ENCODE measurements around the gene GRIA3.
"Not testable (repeated sequence)": the region's sequence is repeated elsewhere in the genome, so short reads cannot be mapped to it uniquely, and the experiment has no call there.

Gene GRIA3

DNA sequence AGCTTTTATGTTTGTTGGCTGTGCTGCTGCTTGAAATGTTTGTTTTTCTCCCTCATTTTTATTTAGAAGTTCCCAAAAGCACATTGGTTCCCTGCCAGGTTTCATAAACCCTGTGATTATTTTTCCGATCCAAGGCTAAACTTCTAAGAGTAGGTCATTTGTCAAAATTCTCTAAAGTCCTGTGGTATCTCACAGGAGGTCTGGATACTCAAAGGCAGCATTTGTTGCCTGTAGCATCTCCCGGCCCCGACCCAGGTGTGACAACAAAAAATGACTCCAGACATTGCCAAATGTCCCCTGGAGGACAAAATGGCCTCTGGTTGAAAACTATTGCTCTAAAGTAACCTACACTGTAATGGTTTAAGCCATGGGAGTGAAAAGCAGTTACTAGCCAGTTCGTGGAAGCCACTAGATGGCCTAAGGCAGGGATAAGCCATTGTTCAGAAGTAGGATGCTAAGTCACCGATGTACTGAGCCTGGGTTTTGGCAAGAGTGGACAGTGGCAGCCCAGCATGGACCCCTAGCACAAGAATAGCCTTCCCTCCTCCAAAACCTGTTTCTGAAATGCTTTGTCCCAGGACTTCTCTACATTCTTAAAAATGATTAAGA is 292.6 kb downstream of the GRIA3 start:
- DNase-seq, result no peak

DNA sequence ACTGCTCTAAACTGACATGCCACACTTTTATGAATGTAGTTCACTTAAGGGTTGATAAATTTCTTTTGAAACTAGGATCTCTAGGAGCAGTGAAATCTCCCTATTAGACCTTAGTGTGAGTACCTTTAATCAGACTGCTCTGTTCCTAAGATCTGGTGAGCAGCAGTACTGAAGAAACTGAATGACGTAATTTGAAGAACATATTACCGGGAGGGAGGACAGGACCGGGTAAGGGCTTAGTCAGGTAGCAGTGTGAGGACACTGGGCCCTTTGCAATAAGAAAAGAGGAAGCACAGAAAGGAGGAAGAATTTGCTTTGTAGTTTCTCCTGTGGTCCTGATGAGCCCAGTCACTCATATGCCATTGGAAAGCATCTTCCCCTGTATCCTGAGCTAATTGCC is 293.6 kb downstream of the GRIA3 start:
- no peak for DNase-seq

DNA sequence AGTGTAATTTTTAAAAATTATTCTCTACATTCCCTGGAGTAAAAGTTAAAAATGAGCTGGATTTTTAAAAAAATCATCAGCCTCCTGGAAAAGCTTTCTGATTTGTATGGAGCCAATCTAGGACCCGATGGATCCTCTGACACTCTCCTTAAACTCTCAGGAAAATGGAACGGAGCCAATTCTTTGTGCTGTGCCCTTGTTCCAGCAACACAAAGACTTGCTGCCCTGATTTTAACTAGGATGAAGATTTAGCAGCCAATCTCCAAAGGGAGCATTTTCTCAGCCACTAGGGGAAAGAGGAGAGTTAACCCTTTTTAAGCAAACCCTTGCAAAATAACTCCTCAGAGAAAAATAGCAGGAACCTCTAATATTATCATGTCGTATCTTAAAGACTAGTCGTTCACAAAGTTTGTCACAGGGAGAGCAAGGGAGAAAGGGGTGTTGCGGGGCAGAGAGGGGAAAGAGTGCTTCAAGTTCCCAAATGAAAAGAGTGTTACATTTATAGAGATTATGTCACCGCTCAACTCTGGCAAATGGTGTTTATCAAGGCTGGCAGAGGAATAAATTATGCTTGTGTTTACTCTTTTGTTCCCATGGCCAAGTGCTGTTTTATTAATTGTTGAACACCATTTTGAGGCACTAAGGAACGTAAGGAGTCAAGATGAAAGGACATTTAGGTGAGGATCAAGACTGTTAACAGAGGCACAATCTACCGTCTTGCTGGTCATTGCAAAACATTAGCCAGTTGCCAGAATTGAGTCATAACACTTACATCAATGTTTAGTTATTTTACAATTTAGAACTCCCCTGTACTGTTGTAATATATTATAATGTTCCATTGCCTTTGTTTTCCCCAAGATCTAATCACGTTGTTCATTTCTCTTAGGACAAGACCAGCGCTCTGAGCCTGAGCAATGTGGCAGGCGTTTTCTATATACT is 298.1 kb downstream of the GRIA3 start:
- DNase-seq, result no peak

DNA sequence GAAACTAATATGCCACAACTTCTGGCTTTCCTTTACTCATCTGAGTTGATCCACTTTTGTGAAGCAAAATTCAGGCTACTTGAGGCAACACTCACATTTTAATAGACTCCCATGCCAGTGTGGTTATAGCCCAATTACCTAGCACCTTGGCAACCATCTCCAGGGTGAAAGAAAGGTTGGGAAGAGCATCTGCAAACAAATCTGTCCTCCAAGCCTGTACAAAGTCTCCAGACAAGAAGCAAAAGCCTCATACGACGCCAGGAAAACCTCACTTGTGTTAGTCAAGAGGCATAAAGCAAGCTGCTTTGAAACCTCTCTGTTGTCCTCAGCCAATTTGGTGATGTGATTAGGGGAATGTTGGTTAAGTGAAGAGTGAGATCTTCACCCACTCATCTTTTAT is 302.2 kb downstream of the GRIA3 start:
- DNase-seq, result no peak

DNA sequence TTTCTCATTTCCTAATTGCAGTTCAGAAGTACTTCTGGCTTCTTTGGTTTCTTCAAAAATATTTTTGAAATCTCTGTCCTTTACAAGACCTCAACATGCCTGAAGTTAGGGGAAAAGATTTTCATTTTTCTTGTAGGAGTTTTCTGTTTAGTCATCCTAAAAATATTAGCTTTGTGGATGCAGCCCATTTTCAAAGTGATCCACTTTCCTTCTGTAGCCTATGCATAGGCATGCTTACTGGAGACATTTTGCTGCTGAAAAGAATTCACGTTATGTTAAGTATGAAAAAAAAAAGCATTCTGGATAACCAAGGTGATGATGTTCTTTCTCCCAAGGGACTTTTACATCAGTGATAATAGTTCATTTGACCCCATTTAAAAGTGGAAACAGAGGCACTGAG is 303.2 kb downstream of the GRIA3 start:
- no peak for DNase-seq

DNA sequence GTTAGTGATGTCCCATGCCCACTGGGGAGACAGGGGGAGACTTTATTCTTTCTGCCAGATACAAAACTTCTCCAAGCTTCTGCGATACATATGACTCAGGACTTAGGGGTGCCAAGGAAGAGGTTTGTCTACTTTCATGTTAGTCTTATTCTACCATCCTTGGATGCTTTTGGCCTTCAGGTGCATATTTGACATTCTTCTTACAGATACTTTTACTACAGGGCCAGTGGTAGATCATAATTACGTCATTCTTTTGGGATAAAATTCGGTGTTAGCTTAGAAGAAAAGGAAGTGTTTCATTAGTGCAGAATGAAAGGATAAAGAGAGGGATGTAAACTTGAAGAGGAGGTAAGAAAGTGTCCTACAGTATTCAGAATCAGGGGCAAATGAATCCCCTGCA is 303.6 kb downstream of the GRIA3 start:
- DNase-seq, result no peak

DNA sequence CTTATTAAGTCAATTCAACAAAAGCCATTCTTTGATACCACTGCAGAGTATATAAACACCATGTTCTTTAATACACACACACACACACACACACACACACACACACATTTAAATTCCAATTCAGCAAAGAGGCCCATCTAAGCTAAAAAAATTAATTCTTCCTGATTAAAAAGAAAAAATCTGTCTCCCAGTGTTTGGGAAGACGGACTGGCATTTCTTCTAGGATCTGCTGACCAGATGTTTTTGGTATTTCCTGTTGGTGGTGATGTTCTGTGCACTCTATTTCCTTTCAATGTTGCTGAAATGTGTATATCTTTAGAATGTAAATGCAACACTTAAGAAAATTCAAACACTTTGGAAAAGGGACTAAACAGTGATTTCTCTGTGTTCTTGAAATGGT is 304.9 kb downstream of the GRIA3 start:
- no peak for DNase-seq

DNA sequence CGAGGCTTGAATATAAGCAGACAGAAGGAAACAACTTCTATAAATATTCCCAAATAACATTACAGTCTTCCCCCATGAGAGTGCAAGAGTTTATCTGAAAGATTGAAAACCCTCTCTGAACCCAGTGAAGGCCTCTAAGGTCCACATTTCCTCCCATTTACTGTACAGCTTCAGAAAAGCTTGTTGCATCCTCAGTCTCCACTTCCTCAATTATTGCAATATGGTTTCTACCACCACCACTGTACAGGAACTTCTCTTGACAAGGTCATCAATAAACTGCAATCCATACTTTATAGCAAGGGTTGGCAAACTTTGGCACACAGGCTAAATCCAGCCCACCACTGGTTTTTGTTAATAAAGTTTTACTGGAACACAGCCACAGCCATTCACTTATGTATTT is 309.8 kb downstream of the GRIA3 start:
- no peak for DNase-seq

DNA sequence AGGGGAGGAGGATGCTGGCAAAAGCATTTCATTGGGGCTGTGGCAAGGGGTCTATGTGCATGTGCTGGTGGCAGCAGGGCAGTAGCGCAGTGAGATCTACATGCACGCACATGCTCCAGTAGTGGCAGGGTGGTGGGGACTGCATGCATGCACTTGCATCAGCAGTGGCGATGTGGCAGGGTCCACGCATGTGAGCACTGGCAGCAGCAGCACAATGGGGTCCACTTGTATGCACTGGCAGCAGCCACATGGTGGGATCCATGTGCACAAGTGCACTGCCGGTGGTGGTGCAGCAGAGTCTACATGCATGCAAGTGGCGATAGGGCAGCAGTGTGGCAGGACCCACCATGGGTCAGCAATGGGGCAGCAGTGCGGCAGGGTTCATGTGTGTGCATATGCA is 315.7 kb downstream of the GRIA3 start:
- no peak for DNase-seq

DNA sequence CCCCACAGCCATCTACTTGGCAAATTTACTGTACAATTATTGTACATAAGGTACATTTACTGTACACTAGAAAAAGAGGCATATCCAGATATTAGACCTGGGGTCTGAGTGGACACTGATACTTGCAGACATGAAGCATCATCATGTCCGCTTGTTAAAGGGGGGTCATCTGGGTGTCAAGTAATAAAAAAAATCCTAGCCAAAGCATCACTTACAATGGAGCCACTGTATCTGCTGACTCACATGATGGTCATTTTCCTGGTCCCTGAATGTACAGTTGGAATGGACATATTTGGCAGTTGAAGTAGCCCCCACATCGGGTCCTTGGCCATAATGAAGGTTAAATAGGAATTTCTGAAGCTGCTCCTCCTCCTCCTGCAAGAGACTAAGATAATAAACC is 320.0 kb downstream of the GRIA3 start:
- no peak for DNase-seq

DNA sequence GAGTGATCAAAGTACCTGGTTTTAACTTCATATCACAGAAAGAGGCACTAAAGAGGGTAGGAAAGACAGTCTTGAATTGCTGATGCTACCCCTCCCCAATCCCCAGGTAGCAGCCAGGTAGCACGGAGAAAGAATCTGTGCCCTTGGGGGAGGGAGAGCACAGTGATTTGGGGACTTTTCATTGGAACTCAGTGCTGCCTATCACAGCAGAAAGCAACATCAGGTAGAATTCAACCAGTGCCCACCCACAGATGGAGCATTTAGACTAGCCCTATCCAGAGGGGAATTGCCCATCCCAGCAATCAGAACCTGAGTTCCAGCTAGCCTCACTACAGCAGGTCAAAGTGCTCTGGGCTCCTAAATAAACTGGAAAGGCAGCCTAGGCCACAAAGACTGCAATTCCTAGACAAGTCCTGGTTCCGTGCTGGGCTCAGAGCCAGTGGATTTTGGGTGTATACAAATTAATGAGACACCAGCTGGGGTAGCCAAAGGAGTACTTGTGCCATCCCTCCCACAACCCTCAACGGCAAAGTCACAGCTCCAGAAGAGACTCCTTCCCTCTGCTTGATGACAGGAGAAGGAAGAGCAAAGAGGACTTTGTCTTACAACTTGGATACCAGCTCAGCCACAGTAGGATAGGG is 320.7 kb downstream of the GRIA3 start:
- DNase-seq, result no peak

DNA sequence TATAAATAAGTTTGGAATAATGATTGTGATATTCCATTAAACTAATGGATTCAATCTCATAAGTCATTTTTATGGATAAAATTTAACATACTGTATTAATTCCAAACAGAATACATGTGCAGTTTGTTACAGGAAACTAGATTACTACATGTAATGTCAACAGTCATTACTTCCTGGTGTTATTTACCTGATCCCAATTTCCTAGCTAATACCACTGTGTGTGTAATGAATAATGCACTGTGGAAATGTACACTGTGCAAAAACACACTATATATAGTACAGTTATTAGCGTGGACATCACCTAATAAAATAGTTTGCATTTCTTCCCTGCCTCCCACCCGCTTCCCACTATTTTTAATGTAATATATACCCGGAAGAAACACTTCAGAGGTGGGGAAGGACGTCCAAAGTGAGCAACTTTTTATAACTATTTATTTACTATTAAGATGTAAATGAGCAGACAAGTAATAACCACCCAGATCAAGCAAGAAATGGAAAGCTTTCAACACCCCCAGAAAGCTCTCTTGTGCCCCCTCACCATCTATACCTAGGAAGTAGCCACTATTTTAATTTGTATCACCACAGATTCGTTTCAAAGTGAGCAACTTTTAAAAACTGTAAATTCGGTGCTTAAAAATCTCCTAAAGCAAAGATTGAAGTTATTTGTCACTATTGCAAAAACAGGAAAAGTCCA is 329.7 kb downstream of the GRIA3 start:
- DNase-seq, result no peak

DNA sequence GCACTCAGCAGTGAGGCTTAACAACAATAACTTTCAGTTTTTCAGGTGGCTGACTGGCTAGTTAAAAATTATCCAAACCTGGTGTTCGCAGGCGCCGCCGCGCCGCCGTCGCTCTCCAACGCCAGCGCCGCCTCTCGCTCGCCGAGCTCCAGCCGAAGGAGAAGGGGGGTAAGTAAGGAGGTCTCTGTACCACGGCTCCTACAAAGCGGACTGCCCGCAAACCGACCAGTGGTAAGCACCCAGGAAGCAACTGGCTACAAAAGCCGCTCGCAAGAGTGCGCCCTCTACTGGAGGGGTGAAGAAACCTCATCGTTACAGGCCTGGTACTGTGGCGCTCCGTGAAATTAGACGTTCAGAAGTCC is 330.2 kb downstream of the GRIA3 start:
- not testable (repeated sequence) for DNase-seq

DNA sequence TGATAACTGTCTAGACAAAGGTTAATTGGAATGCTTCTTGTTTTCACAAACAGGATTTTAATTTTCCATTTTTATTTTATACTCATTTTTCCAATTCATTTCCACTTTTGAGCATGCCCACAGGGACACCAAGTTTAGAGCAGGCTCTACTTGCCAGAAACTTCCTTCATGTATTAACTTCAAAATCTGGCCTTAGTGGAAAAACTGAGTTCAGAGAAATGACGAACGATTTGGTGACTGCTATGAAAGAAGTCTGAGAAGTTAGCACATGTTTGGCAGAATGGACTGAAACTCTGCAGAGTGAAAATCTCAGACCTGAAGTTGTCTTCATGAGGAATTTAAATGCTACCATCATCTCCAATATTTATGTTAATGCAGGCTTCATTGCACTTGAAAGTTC is 334.7 kb downstream of the GRIA3 start:
- no peak for DNase-seq

DNA sequence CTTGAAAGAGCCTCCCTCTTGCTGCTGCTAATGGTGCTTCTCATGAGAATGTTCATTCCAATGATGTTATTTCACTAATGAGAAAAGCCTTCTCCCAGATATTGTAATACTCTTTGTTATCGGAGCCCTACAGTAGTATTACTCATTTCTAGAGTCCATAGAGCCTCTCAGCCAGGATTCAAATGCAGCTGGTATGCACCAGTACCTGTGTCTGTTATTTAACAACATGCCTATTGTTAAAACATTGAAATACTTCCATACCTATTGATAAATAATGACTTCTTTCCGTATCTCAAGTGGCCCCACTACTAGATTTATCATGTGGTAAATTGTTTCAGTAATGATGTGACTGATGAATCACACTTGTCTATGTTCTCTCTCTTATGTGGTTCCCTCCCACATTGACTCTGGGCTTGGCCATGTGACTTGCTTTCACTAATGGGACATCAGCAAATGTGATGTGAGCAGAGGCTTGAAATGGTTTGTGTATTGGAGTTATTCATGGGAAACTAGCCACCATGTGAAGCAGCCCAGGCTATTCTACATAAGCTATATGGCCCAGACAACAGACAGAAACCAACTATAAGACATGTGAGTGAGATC is 341.1 kb downstream of the GRIA3 start:
- no peak for DNase-seq

DNA sequence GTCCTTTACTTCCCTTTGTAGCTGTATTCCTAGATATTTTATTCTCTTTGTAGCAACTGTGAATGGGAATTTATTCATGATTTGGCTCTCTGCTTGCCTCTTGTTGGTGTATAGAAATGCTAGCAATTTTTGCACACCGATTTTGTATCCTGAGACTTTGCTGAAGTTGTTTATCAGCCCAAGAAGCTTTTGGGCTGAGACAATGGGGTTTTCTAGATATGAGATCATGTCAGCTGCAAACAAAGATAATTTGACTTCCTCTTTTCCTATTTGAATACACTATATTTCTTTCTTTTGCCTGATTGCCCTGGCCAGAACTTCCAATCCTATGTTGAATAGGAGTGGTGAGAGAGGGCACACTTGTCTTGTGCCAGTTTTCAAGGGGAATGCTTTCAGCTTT is 346.6 kb downstream of the GRIA3 start:
- not testable (repeated sequence) for DNase-seq
